ENCODE results near the gene HOXA3. TPM values are rescaled to one million over a fixed set of nuclear protein-coding genes. Genes with fewer than 3 reads are reported as not detected.

The HOXA3 gene
- total and polyA plus RNA-seq, 5 donors from 2014 or later = 0.13 TPM; not detected in 4

DNA sequence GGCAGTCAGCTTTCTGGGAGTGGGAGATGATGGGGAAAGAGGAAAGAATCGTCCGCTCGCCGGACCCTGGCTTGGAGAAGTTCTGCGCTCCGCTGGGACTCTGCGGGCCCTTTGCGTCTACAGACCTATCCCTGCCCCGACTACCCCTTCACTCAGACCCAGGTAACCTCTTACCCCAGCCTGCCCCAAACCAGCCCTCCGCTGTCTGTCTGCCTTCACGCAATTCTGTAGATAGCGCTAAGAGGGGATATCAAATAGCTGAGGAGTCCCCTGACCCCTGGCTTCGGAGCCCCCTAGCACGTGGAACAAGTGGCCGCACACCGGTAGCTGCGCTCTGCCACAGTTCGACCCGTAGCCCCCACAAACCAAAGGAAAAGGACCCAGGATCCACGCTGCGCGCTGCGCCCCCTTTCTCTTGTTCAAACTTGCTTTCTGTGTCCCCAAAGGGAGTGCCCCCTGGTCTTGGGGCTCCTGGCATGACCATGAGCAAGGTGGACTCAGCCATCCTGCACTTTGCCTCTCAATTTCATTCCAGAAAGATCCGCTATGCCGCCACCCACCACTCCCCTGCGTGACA, 28.8 kb downstream of the HOXA3 start:
- Histone ChIP-seq H3K27ac (ENCODE audit: insufficient read depth, low read length, poor library complexity, severe bottlenecking) (no peak overlapping the region), H3K4me3 (ENCODE audit: low read depth, low read length) (no peak overlapping the region), H3K4me1 (ENCODE audit: control insufficient read depth, insufficient read depth, low read length, poor library complexity, severe bottlenecking) (no peaks in the 10 kb centered on the region), H3K36me3 (ENCODE audit: control insufficient read depth, insufficient read depth, low read length) (no peaks in the 10 kb centered on the region), H3K27me3 (ENCODE audit: control insufficient read depth, insufficient read depth, low read length) (peaks cover 13% of the 10 kb centered on the region), H3K9me3 (ENCODE audit: control insufficient read depth in 2 of 2, low read length in 2 of 2) (no peaks in the 10 kb centered on the region)
- Mint-ChIP-seq H3K36me3 (no peaks in the 10 kb centered on the region), H3K9me3 (peaks cover 0 to 2% (median 0%) of the 10 kb centered on the region in 7 donors), H3K27ac (no peak overlapping the region), H3K4me3 (no peak overlapping the region), H3K27me3 (peaks cover 37% of the 10 kb centered on the region), H3K4me1 (no peaks in the 10 kb centered on the region)
- no peak for DNase-seq
- no peak for ATAC-seq (ENCODE audit: low read depth in 2 of 2)

DNA sequence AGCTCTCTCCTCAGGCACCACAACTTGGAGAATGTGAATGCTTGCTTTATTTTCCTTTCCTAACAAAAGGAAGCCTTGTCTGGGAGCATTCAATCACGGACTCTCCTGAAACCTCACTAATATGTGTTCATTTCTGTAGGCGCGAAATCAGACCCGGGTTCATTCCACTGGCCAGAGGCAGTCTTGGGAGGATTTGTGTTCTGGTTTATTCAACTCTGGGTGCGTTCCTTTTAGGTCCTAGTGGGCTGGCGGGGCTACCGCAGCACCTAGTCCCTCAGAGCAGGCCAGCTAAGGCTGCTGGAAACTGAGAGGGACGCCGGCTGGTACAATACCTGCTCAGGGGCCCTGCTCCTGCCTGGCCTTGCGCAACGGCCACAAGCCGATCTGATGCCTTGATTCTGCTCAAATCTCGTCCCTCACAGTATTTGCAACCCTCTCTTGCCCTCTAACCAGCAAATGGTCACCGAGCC, 29.3 kb downstream of the HOXA3 start:
- no peaks in the 10 kb centered on the region for H3K36me3 ChIP-seq (ENCODE audit: control insufficient read depth, insufficient read depth, low read length)
- H3K9me3 ChIP-seq (ENCODE audit: control insufficient read depth in 2 of 2, low read length in 2 of 2) = no peaks in the 10 kb centered on the region
- H3K27ac Mint-ChIP-seq = no peak overlapping the region
- no peak overlapping the region for H3K27ac ChIP-seq (ENCODE audit: insufficient read depth, low read length, poor library complexity, severe bottlenecking)
- H3K4me1 ChIP-seq (ENCODE audit: control insufficient read depth, insufficient read depth, low read length, poor library complexity, severe bottlenecking) = no peaks in the 10 kb centered on the region
- ATAC-seq (ENCODE audit: low read depth in 2 of 2) (no peak), DNase-seq (no peak)
- no peak overlapping the region for H3K4me3 ChIP-seq (ENCODE audit: low read depth, low read length)
- no peaks in the 10 kb centered on the region for H3K36me3 Mint-ChIP-seq
- H3K27me3 ChIP-seq (ENCODE audit: control insufficient read depth, insufficient read depth, low read length) = peaks cover 10% of the 10 kb centered on the region
- no peaks in the 10 kb centered on the region for H3K4me1 Mint-ChIP-seq
- peaks cover 38% of the 10 kb centered on the region for H3K27me3 Mint-ChIP-seq
- peaks cover 0 to 2% (median 0%) of the 10 kb centered on the region in 7 donors for H3K9me3 Mint-ChIP-seq
- H3K4me3 Mint-ChIP-seq = no peak overlapping the region

DNA sequence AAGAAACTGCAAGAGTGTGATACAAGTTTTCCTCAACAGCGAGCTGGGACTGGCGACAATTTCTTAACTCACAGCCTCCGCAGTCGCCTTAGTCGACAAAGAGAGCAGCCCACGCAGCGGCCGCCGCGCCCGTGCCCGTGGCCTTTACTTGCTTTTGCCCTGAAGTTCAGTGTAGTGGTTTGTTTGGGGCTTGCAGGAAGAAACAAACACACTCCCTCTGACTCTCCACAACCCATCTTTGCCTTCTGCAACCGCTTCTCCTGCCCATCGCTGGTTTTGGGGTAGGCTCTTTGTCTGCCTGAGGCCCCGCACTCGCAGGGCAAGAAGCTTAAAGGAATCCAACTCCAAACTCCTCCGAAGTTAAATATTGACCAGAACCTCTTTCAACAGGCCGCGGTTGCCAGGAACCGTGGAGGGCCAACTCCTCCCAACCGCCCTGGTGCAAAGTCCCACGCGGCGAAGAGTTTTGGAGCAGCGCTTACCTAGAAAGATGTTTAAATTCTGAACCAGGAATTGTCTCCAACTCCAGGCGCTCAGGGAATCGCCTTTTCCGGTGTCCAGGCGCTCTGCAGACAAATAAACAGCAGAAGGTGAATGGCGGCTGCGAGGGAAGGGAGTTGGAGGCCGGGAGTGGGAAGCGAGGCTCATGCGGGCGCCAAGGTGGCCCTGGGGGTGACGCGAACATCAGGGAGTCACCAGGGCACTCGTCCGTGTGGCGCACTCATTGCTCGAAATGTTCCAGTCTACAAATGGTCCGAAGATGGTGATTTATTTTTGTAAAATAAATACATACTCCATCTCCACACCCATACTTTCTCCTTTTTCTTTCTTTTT, 30.1 kb downstream of the HOXA3 start:
- H3K27ac ChIP-seq (ENCODE audit: insufficient read depth, low read length, poor library complexity, severe bottlenecking) = no peak overlapping the region
- ATAC-seq (ENCODE audit: low read depth in 2 of 2) (no peak), DNase-seq (no peak)
- H3K27me3 Mint-ChIP-seq = peaks cover 35% of the 10 kb centered on the region
- H3K36me3 Mint-ChIP-seq = no peaks in the 10 kb centered on the region
- H3K9me3 Mint-ChIP-seq = no peaks in the 10 kb centered on the region
- H3K4me1 ChIP-seq (ENCODE audit: control insufficient read depth, insufficient read depth, low read length, poor library complexity, severe bottlenecking) = no peaks in the 10 kb centered on the region
- H3K9me3 ChIP-seq (ENCODE audit: control insufficient read depth in 2 of 2, low read length in 2 of 2) = no peaks in the 10 kb centered on the region
- no peak overlapping the region for H3K27ac Mint-ChIP-seq
- H3K36me3 ChIP-seq (ENCODE audit: control insufficient read depth, insufficient read depth, low read length) = no peaks in the 10 kb centered on the region
- H3K4me1 Mint-ChIP-seq = no peaks in the 10 kb centered on the region
- no peak overlapping the region for H3K4me3 Mint-ChIP-seq
- H3K27me3 ChIP-seq (ENCODE audit: control insufficient read depth, insufficient read depth, low read length) = peaks cover 3% of the 10 kb centered on the region
- H3K4me3 ChIP-seq (ENCODE audit: low read depth, low read length) = no peak overlapping the region

DNA sequence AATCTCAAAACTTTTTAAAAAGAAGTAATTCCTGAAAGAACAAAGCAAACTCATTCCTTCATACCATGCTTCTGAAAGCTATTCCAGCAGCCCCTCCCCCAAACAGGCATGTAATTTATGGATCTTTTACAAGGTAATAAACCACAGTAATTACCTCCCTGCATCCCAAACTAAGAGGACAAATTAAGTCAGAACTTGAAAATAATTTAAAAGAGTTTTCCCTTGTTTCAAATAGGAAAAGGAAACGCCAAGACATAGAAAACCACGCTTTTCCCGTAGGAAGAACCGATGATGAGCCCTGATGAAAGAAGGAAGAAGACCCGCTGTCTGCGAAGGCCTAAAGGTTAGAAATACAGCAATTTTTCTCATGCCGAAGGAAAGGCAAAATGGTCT, 30.7 kb downstream of the HOXA3 start:
- no peak overlapping the region for H3K27ac ChIP-seq (ENCODE audit: insufficient read depth, low read length, poor library complexity, severe bottlenecking)
- Mint-ChIP-seq H3K4me1 (no peaks in the 10 kb centered on the region), H3K9me3 (no peaks in the 10 kb centered on the region), H3K27me3 (peaks cover 33% of the 10 kb centered on the region), H3K36me3 (no peaks in the 10 kb centered on the region), H3K4me3 (no peak overlapping the region), H3K27ac (no peak overlapping the region)
- H3K4me1 ChIP-seq (ENCODE audit: control insufficient read depth, insufficient read depth, low read length, poor library complexity, severe bottlenecking) = no peaks in the 10 kb centered on the region
- H3K27me3 ChIP-seq (ENCODE audit: control insufficient read depth, insufficient read depth, low read length) = no peaks in the 10 kb centered on the region
- H3K36me3 ChIP-seq (ENCODE audit: control insufficient read depth, insufficient read depth, low read length) = no peaks in the 10 kb centered on the region
- DNase-seq (no peak), ATAC-seq (ENCODE audit: low read depth in 2 of 2) (no peak)
- no peaks in the 10 kb centered on the region for H3K9me3 ChIP-seq (ENCODE audit: control insufficient read depth in 2 of 2, low read length in 2 of 2)
- H3K4me3 ChIP-seq (ENCODE audit: low read depth, low read length) = no peak overlapping the region

- DNase-seq (no peak), ATAC-seq (ENCODE audit: low read depth in 2 of 2) (no peak)
- no peaks in the 10 kb centered on the region for H3K27me3 ChIP-seq (ENCODE audit: control insufficient read depth, insufficient read depth, low read length)
- Mint-ChIP-seq H3K4me3 (no peak overlapping the region), H3K4me1 (no peaks in the 10 kb centered on the region), H3K27me3 (peaks cover 20% of the 10 kb centered on the region), H3K9me3 (no peaks in the 10 kb centered on the region), H3K36me3 (no peaks in the 10 kb centered on the region), H3K27ac (no peak overlapping the region)
- no peak overlapping the region for H3K4me3 ChIP-seq (ENCODE audit: low read depth, low read length)
- H3K27ac ChIP-seq (ENCODE audit: insufficient read depth, low read length, poor library complexity, severe bottlenecking) = no peak overlapping the region
- no peaks in the 10 kb centered on the region for H3K4me1 ChIP-seq (ENCODE audit: control insufficient read depth, insufficient read depth, low read length, poor library complexity, severe bottlenecking)
- H3K36me3 ChIP-seq (ENCODE audit: control insufficient read depth, insufficient read depth, low read length) = no peaks in the 10 kb centered on the region
- H3K9me3 ChIP-seq (ENCODE audit: control insufficient read depth in 2 of 2, low read length in 2 of 2) = no peaks in the 10 kb centered on the region
Observed at GRCh38 chr7:27119412-27119911, 32.9 kb downstream of the HOXA3 start.

DNA sequence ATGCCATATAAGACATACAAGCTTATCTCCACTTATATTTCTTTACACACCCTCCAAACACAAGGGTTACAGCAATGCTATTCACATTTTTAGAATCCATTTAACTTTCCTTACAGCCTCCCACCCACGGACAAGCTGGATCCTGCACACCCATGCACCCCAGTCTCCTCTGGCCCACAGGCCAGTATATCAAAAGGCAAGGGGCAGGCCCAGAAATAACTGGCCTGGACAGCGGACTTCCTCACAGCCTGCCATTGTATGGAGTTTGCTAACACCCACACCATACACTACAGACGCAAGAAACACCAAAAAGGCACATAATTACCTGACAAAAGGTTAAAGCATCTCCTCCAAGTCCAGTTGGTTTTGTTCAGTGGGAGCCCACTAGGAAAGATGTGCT, 33.8 kb downstream of the HOXA3 start:
- Histone ChIP-seq H3K9me3 (ENCODE audit: control insufficient read depth in 2 of 2, low read length in 2 of 2) (no peaks in the 10 kb centered on the region), H3K4me3 (ENCODE audit: low read depth, low read length) (no peak overlapping the region), H3K36me3 (ENCODE audit: control insufficient read depth, insufficient read depth, low read length) (no peaks in the 10 kb centered on the region), H3K27ac (ENCODE audit: insufficient read depth, low read length, poor library complexity, severe bottlenecking) (no peak overlapping the region), H3K27me3 (ENCODE audit: control insufficient read depth, insufficient read depth, low read length) (no peaks in the 10 kb centered on the region), H3K4me1 (ENCODE audit: control insufficient read depth, insufficient read depth, low read length, poor library complexity, severe bottlenecking) (no peaks in the 10 kb centered on the region)
- DNase-seq = no peak
- Mint-ChIP-seq H3K27me3 (peaks cover 20% of the 10 kb centered on the region), H3K36me3 (no peaks in the 10 kb centered on the region), H3K27ac (no peak overlapping the region), H3K4me1 (no peaks in the 10 kb centered on the region), H3K4me3 (no peak overlapping the region), H3K9me3 (no peaks in the 10 kb centered on the region)
- no peak for ATAC-seq (ENCODE audit: low read depth in 2 of 2)

GRCh38 chr7:27117887-27118491, 34.4 kb downstream of the HOXA3 start:
- H3K4me1 Mint-ChIP-seq = no peaks in the 10 kb centered on the region
- H3K4me3 ChIP-seq (ENCODE audit: low read depth, low read length) = no peak overlapping the region
- ATAC-seq (ENCODE audit: low read depth in 2 of 2) (no peak), DNase-seq (no peak)
- no peak overlapping the region for H3K27ac Mint-ChIP-seq
- H3K27me3 ChIP-seq (ENCODE audit: control insufficient read depth, insufficient read depth, low read length) = no peaks in the 10 kb centered on the region
- H3K4me3 Mint-ChIP-seq = no peak overlapping the region
- no peaks in the 10 kb centered on the region for H3K9me3 ChIP-seq (ENCODE audit: control insufficient read depth in 2 of 2, low read length in 2 of 2)
- H3K9me3 Mint-ChIP-seq = no peaks in the 10 kb centered on the region
- no peaks in the 10 kb centered on the region for H3K36me3 ChIP-seq (ENCODE audit: control insufficient read depth, insufficient read depth, low read length)
- H3K4me1 ChIP-seq (ENCODE audit: control insufficient read depth, insufficient read depth, low read length, poor library complexity, severe bottlenecking) = no peaks in the 10 kb centered on the region
- peaks cover 20% of the 10 kb centered on the region for H3K27me3 Mint-ChIP-seq
- no peak overlapping the region for H3K27ac ChIP-seq (ENCODE audit: insufficient read depth, low read length, poor library complexity, severe bottlenecking)
- no peaks in the 10 kb centered on the region for H3K36me3 Mint-ChIP-seq
